ENCODE measurements around the gene AACS.
"Not testable (repeated sequence)": the region's sequence is repeated elsewhere in the genome, so short reads cannot be mapped to it uniquely, and the experiment has no call there.

AACS gene

DNA sequence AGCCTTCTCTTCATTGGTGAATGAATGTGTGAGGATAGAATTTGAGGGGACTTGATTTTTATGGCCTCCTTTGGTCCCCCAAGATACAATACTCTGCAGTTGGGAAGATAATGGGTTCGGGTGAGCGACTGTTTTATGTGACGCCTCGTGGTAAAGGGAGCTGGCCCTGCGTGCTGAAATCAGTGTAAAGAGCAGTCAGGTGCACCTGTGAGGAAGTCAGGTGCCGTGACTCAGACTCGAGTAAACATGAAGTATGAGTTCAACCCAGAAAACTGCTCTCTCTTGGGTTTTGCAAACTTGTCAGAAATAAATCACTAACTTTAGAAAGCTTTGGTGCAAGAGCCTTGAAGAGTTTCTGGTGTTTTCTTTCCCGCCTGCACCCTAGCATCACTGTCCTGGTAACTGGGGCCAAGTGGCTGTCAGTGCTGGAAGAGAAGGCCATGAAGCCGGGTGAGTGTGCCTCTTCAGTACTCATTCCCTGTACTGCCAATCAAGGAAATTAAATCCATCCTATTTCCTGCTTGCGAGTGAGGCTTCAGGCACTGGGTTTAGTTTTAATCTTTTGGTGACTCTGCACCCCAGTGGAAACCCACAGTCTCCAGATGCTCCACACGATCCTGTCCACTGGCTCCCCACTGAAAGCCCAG is 59.2 kb downstream of the AACS start:
- no peak for DNase-seq (ENCODE audit: low read depth)

DNA sequence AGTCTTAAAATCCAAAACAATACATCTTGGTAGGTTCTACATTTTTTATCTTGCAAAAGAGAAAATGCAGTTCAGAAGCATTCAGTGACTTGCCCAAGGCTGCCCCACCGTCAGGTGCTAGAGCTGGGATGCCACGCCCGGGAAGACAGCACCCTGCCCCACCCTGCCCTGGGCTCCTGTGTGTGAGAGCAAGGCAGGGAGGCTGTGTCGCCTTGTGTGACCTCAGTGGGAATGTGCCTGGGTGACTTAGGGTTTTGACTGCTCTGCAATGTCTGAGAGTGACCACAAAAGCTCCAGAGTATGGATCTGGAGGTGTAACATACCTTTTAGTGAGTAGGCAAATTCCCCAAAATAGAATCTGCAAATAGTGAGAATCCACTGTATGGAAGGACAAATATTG is 60.0 kb downstream of the AACS start:
- DNase-seq (ENCODE audit: low read depth), result no peak

DNA sequence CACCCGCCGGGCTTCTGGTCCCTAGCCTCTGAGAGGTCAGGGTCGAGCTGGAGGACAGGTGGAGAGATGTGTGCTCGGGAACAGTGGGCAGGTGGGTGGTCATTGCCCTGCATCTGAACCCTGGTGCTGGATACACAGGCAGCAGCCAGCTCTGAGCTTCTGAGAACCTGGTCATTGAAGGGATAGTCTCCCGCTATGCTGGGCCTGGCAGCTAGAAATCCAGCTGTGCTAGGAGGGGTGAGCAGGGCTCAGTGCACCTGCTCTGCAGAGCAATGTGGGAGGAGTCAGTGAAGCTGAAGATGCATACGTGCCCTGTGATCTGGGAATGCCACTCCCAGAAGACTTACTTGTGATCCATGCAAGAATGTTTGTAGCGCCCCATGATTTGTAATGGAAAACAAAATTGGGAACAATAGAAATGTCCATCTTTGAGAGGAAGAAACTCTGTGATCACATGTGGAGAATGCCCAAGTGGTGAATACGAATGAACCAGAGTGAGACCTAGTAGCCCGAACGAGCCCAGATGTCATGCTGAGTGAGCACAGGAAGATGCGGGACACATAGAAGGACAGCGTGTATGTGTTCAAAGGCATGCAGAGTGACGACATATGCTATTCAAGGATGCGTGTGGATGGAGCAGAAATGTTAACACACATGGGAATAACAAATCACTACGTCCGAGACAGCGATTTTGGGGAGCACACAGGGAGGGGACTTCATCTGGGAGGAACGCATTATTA is 63.4 kb downstream of the AACS start:
- no peak for DNase-seq (ENCODE audit: low read depth)

GRCh38 chr12:125129179-125129571 is 63.9 kb downstream of the AACS start:
- DNase-seq (ENCODE audit: low read depth), result no peak

DNA sequence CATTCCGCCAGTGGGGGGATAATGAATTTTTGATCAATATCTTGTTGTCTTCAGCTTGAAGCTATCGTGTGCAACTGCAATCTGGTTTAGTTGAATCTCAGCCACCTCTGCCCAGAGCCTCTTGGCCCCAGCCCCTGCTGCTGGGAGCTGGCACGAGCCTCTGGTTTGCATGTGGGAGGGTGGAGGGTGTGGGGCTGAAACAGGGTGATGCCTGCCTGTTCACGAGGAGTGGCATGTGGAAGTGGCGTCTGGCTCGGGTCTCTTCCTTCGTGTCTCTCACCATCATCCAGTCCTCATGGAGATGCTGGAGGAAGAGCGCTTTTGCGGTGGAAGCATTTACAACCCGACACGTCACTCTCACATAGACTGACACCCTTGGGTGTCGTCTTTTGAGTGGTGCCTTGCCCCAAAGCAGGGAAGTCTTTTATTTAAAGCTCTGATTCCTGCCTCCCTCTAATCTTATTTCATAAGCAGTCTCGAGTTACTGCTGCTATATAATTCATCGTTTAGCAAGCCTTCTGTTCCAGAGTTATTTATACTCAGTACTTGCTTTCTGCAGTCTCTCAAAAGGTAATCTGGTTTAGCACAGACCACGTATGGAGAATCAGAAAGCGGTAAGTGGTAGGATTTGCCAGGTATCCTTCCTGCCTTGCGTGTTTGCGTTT is 64.5 kb downstream of the AACS start:
- no peak for DNase-seq (ENCODE audit: low read depth)

GRCh38 chr12:125131958-125132357 is 66.7 kb downstream of the AACS start:
- DNase-seq (ENCODE audit: low read depth), result no peak

GRCh38 chr12:125132698-125133400 is 67.6 kb downstream of the AACS start:
- DNase-seq (ENCODE audit: low read depth), result no peak

GRCh38 chr12:125133616-125134015 is 68.4 kb downstream of the AACS start:
- DNase-seq (ENCODE audit: low read depth), result no peak

DNA sequence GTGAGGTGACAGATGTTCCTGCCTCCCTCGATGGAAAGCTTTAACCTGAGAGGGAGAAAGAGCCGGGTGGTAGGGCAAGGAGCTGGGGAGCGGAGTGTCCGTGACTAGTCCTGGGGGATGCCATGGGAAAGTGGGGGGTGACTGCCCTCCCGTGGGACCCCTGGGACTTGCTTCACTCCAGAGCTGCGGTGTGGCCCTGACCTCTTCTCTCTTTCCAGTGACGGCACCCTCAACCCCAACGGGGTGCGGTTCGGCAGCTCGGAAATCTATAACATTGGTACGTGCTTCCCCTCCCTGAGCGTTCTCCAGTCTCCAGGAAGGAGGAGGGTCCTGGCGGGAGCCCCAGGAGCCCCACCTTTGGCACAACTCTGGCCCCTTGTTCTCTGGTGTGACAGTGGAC is 69.3 kb downstream of the AACS start:
- no peak for DNase-seq (ENCODE audit: low read depth)

GRCh38 chr12:125135906-125136305 is 70.7 kb downstream of the AACS start:
- no peak for DNase-seq (ENCODE audit: low read depth)

DNA sequence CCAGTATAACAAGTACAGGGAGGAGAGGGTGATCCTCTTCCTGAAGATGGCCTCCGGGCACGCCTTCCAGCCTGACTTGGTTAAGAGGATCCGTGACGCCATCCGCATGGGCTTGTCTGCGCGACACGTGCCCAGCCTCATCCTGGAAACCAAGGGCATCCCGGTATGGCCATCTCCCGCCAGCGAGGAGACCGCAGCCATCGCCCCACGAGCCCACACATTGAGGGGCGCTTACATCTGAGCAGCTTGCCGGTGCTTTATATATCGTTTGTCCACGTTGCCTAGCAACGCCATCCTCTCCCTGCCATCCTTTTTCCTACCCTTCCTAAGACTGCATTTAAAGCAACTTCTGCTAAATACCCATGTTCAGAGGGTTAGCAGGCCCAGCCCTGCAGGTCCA is 71.5 kb downstream of the AACS start:
- DNase-seq (ENCODE audit: low read depth), result no peak

- no peak for DNase-seq (ENCODE audit: low read depth)
These were observed 72.6 kb downstream of the AACS start for GRCh38 chr12:125137766-125138344.

DNA sequence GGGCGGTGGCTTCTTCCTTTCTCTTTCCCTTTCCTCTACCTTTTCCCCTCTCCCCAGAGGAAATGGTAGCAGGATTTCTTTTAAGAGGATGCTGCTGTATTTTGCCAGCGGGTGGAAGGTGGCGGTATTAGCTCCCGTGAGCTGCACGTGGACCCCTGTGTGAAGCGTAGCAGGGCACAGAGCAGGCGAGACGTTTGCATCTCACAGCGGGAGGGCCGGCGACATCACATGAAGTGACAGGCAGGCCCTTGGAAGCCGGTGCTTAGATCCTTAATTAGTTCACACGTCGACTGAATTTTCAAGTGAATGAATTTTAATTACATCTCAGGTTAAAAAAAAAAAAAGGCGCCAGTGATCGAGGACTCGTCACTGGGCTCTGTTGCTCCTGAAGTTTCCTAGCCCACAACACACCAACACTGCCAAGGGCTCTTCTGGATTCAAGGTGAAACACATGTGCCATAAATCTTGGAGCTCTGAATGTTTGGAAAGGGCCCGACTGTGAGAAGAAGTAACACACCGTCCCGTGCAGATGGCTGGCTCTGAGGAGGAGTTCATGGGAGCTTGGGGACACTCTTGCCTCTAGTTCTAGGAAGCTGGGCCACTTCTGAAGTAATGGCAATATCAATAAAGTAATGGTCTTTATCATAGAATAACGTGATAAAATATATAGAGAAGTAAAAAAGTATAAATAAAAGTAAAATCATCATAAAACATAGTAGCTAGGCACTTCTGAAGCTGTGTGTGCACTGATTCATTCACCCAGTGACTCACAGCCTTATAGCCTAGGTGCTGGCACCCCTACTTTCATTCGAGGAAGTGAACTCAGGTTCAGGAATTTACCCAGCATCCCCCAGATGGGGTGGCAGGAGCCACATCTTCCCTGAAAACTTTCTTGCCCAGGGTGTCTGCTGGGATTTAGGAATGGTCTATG is 75.3 kb downstream of the AACS start:
- DNase-seq (ENCODE audit: low read depth), result no peak

DNA sequence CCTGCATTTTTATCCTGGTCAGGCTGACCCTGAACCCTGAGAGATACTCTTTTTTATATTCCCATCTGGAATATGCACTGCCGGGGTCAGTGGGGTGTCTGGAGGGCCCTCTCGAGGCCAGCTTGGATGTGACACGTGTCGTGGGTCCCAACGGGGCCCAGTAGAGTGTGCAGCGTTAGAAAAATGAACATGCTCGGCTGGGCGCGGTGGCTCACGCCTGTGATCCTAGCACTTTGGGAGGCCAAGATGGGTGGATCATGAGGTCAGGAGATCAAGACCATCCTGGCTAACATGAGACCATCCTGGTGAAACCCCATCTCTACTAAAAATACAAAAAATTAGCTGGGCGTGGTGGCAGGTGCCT is 76.0 kb downstream of the AACS start:
- DNase-seq (ENCODE audit: low read depth), result not testable (repeated sequence)

GRCh38 chr12:125142601-125143000 is 77.4 kb downstream of the AACS start:
- no peak for DNase-seq (ENCODE audit: low read depth)

- no peak for DNase-seq (ENCODE audit: low read depth)
These were observed 78.3 kb downstream of the AACS start for GRCh38 chr12:125143491-125143890.

GRCh38 chr12:125145196-125145595 is 80.0 kb downstream of the AACS start:
- DNase-seq (ENCODE audit: low read depth), result no peak

DNA sequence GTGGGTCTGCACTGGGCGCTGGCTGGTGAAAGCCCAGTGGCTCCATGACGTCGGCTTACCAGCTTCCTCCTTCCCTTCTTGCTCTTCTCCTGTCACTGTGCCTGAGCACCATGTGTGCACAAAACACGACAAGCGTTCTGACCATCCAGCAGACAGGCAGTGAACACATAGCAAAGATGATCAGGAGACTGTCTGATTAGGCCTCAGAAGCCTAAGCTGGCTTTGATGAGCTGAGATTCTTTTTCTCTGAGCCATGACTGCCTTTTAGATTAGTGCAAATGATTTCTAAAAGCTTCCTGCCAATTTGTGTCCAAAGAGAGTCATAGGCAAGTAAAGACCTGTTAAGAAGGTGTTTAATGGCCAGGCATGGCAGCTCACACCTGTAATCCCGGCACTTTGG is 83.1 kb downstream of the AACS start:
- DNase-seq (ENCODE audit: low read depth), result no peak

- DNase-seq (ENCODE audit: low read depth), result no peak
These were observed 84.2 kb downstream of the AACS start for GRCh38 chr12:125149160-125150108.

GRCh38 chr12:125151284-125151683 is 86.0 kb downstream of the AACS start:
- DNase-seq (ENCODE audit: low read depth), result no peak

Measured in activated T-cell treated with anti-CD3 and anti-CD28 coated beads for 1 hour (primary cell).